ENCODE measurements around the gene RAB3GAP1. TPM values are rescaled to one million over a fixed set of nuclear protein-coding genes. Genes with fewer than 3 reads are reported as not detected.

The RAB3GAP1 gene
- total RNA-seq, 2 donors from 2014 or later, result 34.3 to 47.9 TPM

DNA sequence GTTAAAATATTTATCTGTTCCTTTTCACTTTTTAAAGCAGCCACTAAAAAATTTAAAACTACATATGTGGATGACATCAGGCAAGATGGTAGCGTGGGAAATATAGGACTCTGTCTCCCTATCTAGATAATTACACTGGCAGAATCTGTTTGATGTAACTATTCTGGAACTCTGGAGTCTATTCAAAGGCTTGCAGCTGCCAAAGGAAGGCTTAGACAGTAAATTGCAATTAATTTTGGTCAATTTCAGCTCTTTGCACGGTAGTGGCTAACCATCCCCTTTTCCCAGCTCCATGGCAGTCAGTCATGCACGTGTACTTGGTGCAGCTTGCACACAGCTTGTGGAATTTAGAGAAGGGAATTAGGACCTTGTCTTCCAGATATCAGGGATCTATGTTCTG, 135.2 kb downstream of the RAB3GAP1 start:
- DNase-seq, result no peak
- Histone ChIP-seq H3K9ac (ENCODE audit: low read depth in 2 of 2, low read length in 2 of 2) (no peak overlapping the region), H3K4me1 (no peaks in the 10 kb centered on the region), H3K27me3 (no peaks in the 10 kb centered on the region), H3K36me3 (no peaks in the 10 kb centered on the region), H3K27ac (no peak overlapping the region), H3K4me3 (no peak overlapping the region), H3K9me3 (no peaks in the 10 kb centered on the region)
- intact Hi-C loops (cut with DNase I), result no loop called here
- TF ChIP-seq, protein P1, sequence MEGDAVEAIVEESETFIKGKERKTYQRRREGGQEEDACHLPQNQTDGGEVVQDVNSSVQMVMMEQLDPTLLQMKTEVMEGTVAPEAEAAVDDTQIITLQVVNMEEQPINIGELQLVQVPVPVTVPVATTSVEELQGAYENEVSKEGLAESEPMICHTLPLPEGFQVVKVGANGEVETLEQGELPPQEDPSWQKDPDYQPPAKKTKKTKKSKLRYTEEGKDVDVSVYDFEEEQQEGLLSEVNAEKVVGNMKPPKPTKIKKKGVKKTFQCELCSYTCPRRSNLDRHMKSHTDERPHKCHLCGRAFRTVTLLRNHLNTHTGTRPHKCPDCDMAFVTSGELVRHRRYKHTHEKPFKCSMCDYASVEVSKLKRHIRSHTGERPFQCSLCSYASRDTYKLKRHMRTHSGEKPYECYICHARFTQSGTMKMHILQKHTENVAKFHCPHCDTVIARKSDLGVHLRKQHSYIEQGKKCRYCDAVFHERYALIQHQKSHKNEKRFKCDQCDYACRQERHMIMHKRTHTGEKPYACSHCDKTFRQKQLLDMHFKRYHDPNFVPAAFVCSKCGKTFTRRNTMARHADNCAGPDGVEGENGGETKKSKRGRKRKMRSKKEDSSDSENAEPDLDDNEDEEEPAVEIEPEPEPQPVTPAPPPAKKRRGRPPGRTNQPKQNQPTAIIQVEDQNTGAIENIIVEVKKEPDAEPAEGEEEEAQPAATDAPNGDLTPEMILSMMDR (IDR thresholded peaks at IDR 0.05), result no peak

DNA sequence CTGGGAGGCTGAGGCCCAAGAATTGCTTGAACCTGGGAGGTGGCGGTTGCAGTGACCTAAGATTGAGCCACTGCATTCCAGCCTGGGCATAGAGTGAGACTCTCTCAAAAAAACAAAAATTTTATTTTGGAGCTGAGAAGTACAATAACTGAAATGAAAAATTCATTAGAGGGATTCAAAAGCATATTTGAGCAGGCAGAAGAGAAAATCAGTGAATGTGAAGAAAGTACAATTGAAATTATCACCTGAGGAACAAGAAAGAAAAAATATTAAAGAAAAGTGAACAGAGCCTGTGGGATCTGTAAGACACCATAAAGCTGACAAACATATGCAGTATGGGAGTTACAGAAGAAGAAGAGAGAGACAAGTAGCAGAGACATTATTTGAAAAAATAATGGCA, 137.1 kb downstream of the RAB3GAP1 start:
- Histone ChIP-seq H3K27me3 (no peaks in the 10 kb centered on the region), H3K4me3 (no peak overlapping the region), H3K9me3 (no peaks in the 10 kb centered on the region), H3K27ac (no peak overlapping the region), H3K9ac (ENCODE audit: low read depth in 2 of 2, low read length in 2 of 2) (no peak overlapping the region), H3K36me3 (no peaks in the 10 kb centered on the region), H3K4me1 (no peaks in the 10 kb centered on the region)
- DNase-seq, result no peak
- intact Hi-C loops (cut with DNase I), result no loop called here
- TF ChIP-seq, protein P1 (IDR thresholded peaks at IDR 0.05), result no peak

DNA sequence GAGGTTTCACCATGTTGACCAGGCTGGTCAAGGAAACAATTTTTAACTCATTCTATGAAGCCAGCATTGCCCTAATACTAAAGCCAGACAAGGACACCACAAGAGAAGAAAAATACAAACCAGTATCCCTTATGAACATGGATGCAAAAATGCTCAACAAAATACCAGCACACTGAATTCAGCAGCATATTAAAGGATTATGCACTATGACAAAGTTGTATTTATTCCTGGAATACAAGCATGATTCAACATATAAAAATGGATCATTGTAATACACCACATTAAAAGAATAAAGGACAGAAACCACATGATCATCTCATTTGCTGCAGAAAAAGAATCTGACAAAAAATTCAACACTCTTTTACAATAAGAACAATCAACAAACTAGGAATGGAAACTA, 138.7 kb downstream of the RAB3GAP1 start:
- no peaks in the 10 kb centered on the region for H3K4me1 ChIP-seq
- H3K4me3 ChIP-seq, result no peak overlapping the region
- H3K9me3 ChIP-seq, result no peaks in the 10 kb centered on the region
- H3K36me3 ChIP-seq, result no peaks in the 10 kb centered on the region
- no peak overlapping the region for H3K27ac ChIP-seq
- TF ChIP-seq, protein P1 (IDR thresholded peaks at IDR 0.05), result no peak
- intact Hi-C loops (cut with DNase I), result no loop called here
- no peaks in the 10 kb centered on the region for H3K27me3 ChIP-seq
- H3K9ac ChIP-seq (ENCODE audit: low read depth in 2 of 2, low read length in 2 of 2), result no peak overlapping the region
- DNase-seq, result no peak

DNA sequence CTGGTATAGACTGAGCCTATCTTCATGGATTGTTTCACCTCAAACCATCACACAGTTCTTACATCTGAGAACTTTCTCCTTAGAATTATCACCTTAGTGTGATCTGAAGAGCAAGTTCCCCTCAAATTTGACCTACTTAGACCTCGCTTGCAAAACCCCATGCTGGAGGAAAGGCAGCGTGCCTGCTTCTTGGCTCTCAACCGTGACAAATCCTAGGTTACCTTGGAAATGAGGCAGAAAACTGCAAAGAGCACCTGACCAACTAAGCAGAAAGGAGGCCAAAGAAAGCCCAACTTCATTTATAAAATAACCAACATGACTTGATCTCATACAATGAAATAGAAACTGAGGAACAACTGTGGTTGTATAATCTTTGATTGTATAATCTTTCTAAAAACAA, 146.4 kb downstream of the RAB3GAP1 start:
- no peak for DNase-seq
- Histone ChIP-seq H3K9me3 (no peaks in the 10 kb centered on the region), H3K4me3 (no peak overlapping the region), H3K27me3 (no peaks in the 10 kb centered on the region), H3K4me1 (no peaks in the 10 kb centered on the region), H3K9ac (ENCODE audit: low read depth in 2 of 2, low read length in 2 of 2) (no peak overlapping the region), H3K36me3 (no peaks in the 10 kb centered on the region), H3K27ac (no peak overlapping the region)
- intact Hi-C loops (cut with DNase I), result no loop called here
- TF ChIP-seq, protein P1 (IDR thresholded peaks at IDR 0.05), result no peak

DNA sequence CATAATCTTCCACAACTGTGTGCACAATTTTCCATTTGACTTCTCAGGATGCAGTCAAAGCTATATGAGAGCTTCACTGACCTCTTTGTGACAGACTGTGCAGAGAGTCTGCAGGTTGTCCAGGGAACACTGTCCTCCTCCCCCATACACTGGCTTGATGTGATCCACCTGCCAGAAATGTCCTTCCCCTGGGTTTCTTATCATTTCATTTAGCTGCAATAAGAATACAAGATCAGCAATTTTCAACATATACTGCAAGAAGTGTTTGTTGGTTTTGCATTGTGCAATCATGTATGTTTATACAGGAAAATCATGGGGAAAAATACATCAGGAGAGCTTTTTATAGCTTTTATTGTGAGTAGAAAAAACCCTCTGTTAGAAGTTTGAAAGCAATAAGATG, 150.7 kb downstream of the RAB3GAP1 start:
- Histone ChIP-seq H3K4me3 (no peak overlapping the region), H3K27me3 (no peaks in the 10 kb centered on the region), H3K36me3 (no peaks in the 10 kb centered on the region), H3K27ac (no peak overlapping the region), H3K4me1 (no peaks in the 10 kb centered on the region), H3K9ac (ENCODE audit: low read depth in 2 of 2, low read length in 2 of 2) (no peak overlapping the region), H3K9me3 (no peaks in the 10 kb centered on the region)
- TF ChIP-seq, protein P1 (IDR thresholded peaks at IDR 0.05), result no peak
- intact Hi-C loops (cut with DNase I), result no loop called here
- no peak for DNase-seq

DNA sequence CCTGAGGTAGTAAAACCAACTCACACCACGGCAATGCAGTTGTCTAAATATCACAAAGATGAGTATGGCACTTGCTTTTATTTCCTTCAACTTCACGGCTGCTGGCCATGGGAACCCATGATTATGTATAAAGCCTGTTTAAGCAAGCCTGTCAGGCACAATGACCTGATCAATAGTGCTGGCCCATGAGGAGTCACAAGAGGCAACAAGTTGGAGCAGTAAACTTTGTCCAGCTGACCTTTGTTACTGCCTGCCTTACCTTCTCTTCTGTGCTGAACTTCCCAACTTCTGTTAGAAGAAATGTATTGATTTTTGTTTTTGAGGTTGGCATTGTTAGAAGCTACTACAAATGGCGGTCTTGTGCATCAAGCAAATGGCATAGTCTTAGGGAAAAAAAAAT, 151.9 kb downstream of the RAB3GAP1 start:
- H3K9ac ChIP-seq (ENCODE audit: low read depth in 2 of 2, low read length in 2 of 2), result no peak overlapping the region
- no peak overlapping the region for H3K4me3 ChIP-seq
- DNase-seq, result no peak
- no peaks in the 10 kb centered on the region for H3K27me3 ChIP-seq
- intact Hi-C loops (cut with DNase I), result no loop called here
- H3K27ac ChIP-seq, result no peak overlapping the region
- no peaks in the 10 kb centered on the region for H3K9me3 ChIP-seq
- H3K4me1 ChIP-seq, result no peaks in the 10 kb centered on the region
- H3K36me3 ChIP-seq, result no peaks in the 10 kb centered on the region
- TF ChIP-seq, protein P1 (IDR thresholded peaks at IDR 0.05), result no peak
